ENCODE results near the gene SPCS2.
"Not testable (repeated sequence)": the region's sequence is repeated elsewhere in the genome, so short reads cannot be mapped to it uniquely, and the experiment has no call there.

Gene SPCS2

GRCh38 chr11:74980634-74981033, 31.6 kb downstream of the SPCS2 start:
- TF ChIP-seq CTCF (IDR thresholded peaks at IDR 0.05; ENCODE audit: low read depth, low read length, missing control alignments) = no peak
- no peak for DNase-seq (ENCODE audit: low read depth)
- no peak overlapping the region for H3K4me3 ChIP-seq (ENCODE audit: low read depth, low read length)

GRCh38 chr11:74981888-74982287, 32.8 kb downstream of the SPCS2 start:
- DNase-seq (ENCODE audit: low read depth) = no peak
- no peak for TF ChIP-seq CTCF (IDR thresholded peaks at IDR 0.05; ENCODE audit: low read depth, low read length, missing control alignments)
- no peak overlapping the region for H3K4me3 ChIP-seq (ENCODE audit: low read depth, low read length)

- no peak for TF ChIP-seq CTCF (IDR thresholded peaks at IDR 0.05; ENCODE audit: low read depth, low read length, missing control alignments)
- DNase-seq (ENCODE audit: low read depth) = no peak
- no peak overlapping the region for H3K4me3 ChIP-seq (ENCODE audit: low read depth, low read length)
Measured at GRCh38 chr11:74984070-74984469, 35.0 kb downstream of the SPCS2 start.

GRCh38 chr11:74984730-74985129, 35.7 kb downstream of the SPCS2 start:
- DNase-seq (ENCODE audit: low read depth) = no peak
- H3K4me3 ChIP-seq (ENCODE audit: low read depth, low read length) = no peak overlapping the region
- TF ChIP-seq CTCF (IDR thresholded peaks at IDR 0.05; ENCODE audit: low read depth, low read length, missing control alignments) = no peak

GRCh38 chr11:74988541-74989259, 39.6 kb downstream of the SPCS2 start, which contains the start of gene NEU3:
TSS of gene NEU3 (plus strand) at chr11:74988933. CDS start at chr11:74989061, 128 bp downstream.
- peak; percentile 67 for DNase-seq (ENCODE audit: low read depth)
- no peak for TF ChIP-seq CTCF (IDR thresholded peaks at IDR 0.05; ENCODE audit: low read depth, low read length, missing control alignments)
- H3K4me3 ChIP-seq (ENCODE audit: low read depth, low read length) = peak within 1 kb of the TSS; percentile 70

- DNase-seq (ENCODE audit: low read depth) = no peak
- peak overlapping the region; percentile 70 for H3K4me3 ChIP-seq (ENCODE audit: low read depth, low read length)
Measured at GRCh38 chr11:74989260-74989638, 40.2 kb downstream of the SPCS2 start.

GRCh38 chr11:74990150-74990549, 41.1 kb downstream of the SPCS2 start:
- not testable (repeated sequence) for DNase-seq (ENCODE audit: low read depth)
- peak overlapping the region; percentile 40 for H3K4me3 ChIP-seq (ENCODE audit: low read depth, low read length)

More at GRCh38 chr11:74989260-74989638, 40.2 kb downstream of the SPCS2 start:
- no peak for TF ChIP-seq CTCF (IDR thresholded peaks at IDR 0.05; ENCODE audit: low read depth, low read length, missing control alignments)
